B cell (primary cell): ENCODE measurements around the gene ZCCHC7. TPM values are rescaled to one million over a fixed set of nuclear protein-coding genes. Genes with fewer than 3 reads are reported as not detected.

ENCODE experiments used
- ATAC-seq: fragments of 200-7000 bp; cut with Tn5 transposase; one replicate; pipeline ENCODE4 v1.10.0; 2021; ENCODE audit warnings: low read depth, mild to moderate bottlenecking, moderate number of reproducible peaks, moderate library complexity
- CTCF ChIA-PET: fragments of 350-600 bp; sonication (Branson Sonifier 250); formaldehyde crosslinking; loops from one replicate; lab custom pipeline; 2021; ENCODE audit warnings: antibody characterized with exemption, inconsistent platforms; lab: Charles Lee
- POLR2A ChIA-PET: fragments of 350-600 bp; sonication (Branson Sonifier 250); formaldehyde crosslinking; loops from one replicate; lab custom pipeline; 2021; ENCODE audit warnings: antibody characterized with exemption; lab: Charles Lee
- DNase-seq: peaks from one replicate; pipeline ENCODE4 v3.0.0; 2013
- H2AFZ ChIP-seq: 2 replicates; pipeline ENCODE4 v1.6.1; 2012; ENCODE audit warnings: mild to moderate bottlenecking, low read depth, low read length; ENCODE audit not compliant: insufficient read depth, poor library complexity, severe bottlenecking
- H3K27ac ChIP-seq, 2 donors: 1 replicate in 1 of 2; 2 replicates in 1 of 2; pipeline ENCODE4 v1.5.1; 2012 to 2013; ENCODE audit warnings: low read length in 2 of 2, mild to moderate bottlenecking in 2 of 2, moderate library complexity in 1 of 2
- H3K27me3 ChIP-seq, 4 experiments: fragments of 200-600 bp in 1 of 4; sonication (generic) in 1 of 4; replicated peaks in 1 of 4; 1 replicate in 2 of 4; 2 replicates in 2 of 4; pipeline versions ENCODE4 v1.6.1 to v1.7.0; 2013 to 2016; ENCODE audit warnings: low read length in 3 of 4, mild to moderate bottlenecking in 2 of 4, mixed read lengths in 1 of 4, moderate library complexity in 1 of 4; ENCODE audit not compliant: insufficient read depth in 4 of 4, control insufficient read depth in 3 of 4; ENCODE audit errors: control extremely low read depth in 1 of 4
- H3K36me3 ChIP-seq, 2 experiments: replicated peaks in 1 of 2; 1 replicate in 1 of 2; 2 replicates in 1 of 2; pipeline versions ENCODE4 v1.6.1 to v1.7.1; 2013; ENCODE audit warnings: low read length in 1 of 2; ENCODE audit not compliant: insufficient read depth in 2 of 2, control insufficient read depth in 1 of 2; ENCODE audit errors: control extremely low read depth in 1 of 2, extremely low read depth in 1 of 2
- H3K4me1 ChIP-seq, 2 donors: fragments of 200-600 bp in 1 of 2; sonication (generic) in 1 of 2; 1 replicate in 1 of 2; 2 replicates in 1 of 2; pipeline versions ENCODE4 v1.5.1 to v1.6.1; 2013 to 2017; ENCODE audit warnings: low read length in 2 of 2; ENCODE audit not compliant: control insufficient read depth in 2 of 2, insufficient read depth in 2 of 2
- H3K4me2 ChIP-seq: replicated peaks from 2 replicates; pipeline ENCODE3; 2012; ENCODE audit warnings: mild to moderate bottlenecking, low read depth, low read length; ENCODE audit not compliant: poor library complexity, severe bottlenecking
- H3K4me3 ChIP-seq, 5 experiments: fragments of 200-600 bp in 1 of 5; sonication (generic) in 1 of 5; 1 replicate in 3 of 5; 2 replicates in 2 of 5; pipeline versions ENCODE4 v1.5.1 to v1.7.0; 2011 to 2016; ENCODE audit warnings: low read length in 4 of 5, mild to moderate bottlenecking in 4 of 5, low read depth in 2 of 5, control low read depth in 1 of 5, moderate library complexity in 1 of 5; ENCODE audit not compliant: insufficient read depth in 1 of 5; ENCODE audit errors: control extremely low read depth in 1 of 5, extremely low read depth in 1 of 5
- H3K79me2 ChIP-seq: fragments of 200-600 bp; sonication (generic); one replicate; pipeline ENCODE4 v1.6.0; 2016; ENCODE audit warnings: low read length; ENCODE audit not compliant: control insufficient read depth, insufficient read depth
- H3K9ac ChIP-seq: fragments of 200-600 bp; sonication (generic); 2 replicates; pipeline ENCODE4 v1.6.1; 2017; ENCODE audit warnings: mild to moderate bottlenecking, low read length, moderate library complexity
- H3K9me3 ChIP-seq, 3 donors: one replicate each; pipeline versions ENCODE4 v1.6.1 to v1.7.1; 2013; ENCODE audit warnings: low read length in 2 of 3; ENCODE audit not compliant: control insufficient read depth in 2 of 3, insufficient read depth in 1 of 3; ENCODE audit errors: control extremely low read depth in 1 of 3
- H4K20me1 ChIP-seq: 2 replicates; pipeline ENCODE4 v1.6.0; 2012; ENCODE audit warnings: mild to moderate bottlenecking, low read length; ENCODE audit not compliant: insufficient read depth, control insufficient read depth, poor library complexity, severe bottlenecking
- H3K27ac Mint-ChIP-seq: one replicate; pipeline ENCODE4 v1.8.0; 2021; ENCODE audit warnings: mixed read lengths
- H3K27me3 Mint-ChIP-seq: one replicate; pipeline ENCODE4 v1.8.0; 2021; ENCODE audit warnings: mixed read lengths
- H3K4me1 Mint-ChIP-seq: one replicate; pipeline ENCODE4 v1.8.0; 2021; ENCODE audit warnings: mixed read lengths
- H3K4me3 Mint-ChIP-seq: one replicate; pipeline ENCODE4 v1.8.0; 2021; ENCODE audit warnings: mixed read lengths
- H3K9me3 Mint-ChIP-seq: one replicate; pipeline ENCODE4 v1.8.0; 2022; ENCODE audit warnings: mixed read lengths; ENCODE audit not compliant: insufficient read depth
- EZH2 ChIP-seq: IDR thresholded peaks from 2 replicates; pipeline ENCODE4 v1.6.1; 2012; ENCODE audit warnings: borderline replicate concordance, low read depth, mild to moderate bottlenecking, moderate library complexity, low read length; ENCODE audit not compliant: insufficient read depth, poor library complexity, severe bottlenecking
- WGBS: methylation state at CpG from one replicate; pipeline ENCODE4 v1.1.5; 2013; ENCODE audit warnings: missing lambda C conversion rate; ENCODE audit not compliant: insufficient coverage; 5-methylcytosine and 5-hydroxymethylcytosine counted together
- intact Hi-C: fragments of 100-400 bp; cut with micrococcal nuclease; formaldehyde crosslinking; loops from one replicate; pipeline ENCODE4 v1.10.0; 2022
- polyA plus RNA-seq: library from polyadenylated mRNA; depleted of rRNA; stranded (reverse); fragments of >200 nt; gene quantifications from 2 replicates; pipeline ENCODE4 v1.2.3, GENCODE V29; 2012
- total RNA-seq, 2 donors: library from RNA; stranded (reverse); fragments of 120-200 nt in 1 of 2; gene quantifications; 1 replicate in 1 of 2; 2 replicates in 1 of 2; pipeline versions ENCODE4 v1.2.3 to v1.2.4, GENCODE V29; 2013 to 2022
- TF ChIP-seq, protein P1 (sequence below): fragments of 200-600 bp; IDR thresholded peaks from one replicate; pipeline ENCODE4 v1.8.0; 2022; ENCODE audit warnings: antibody characterized with exemption, mild to moderate bottlenecking

Gene ZCCHC7
- total and polyA plus RNA-seq, 2 donors (not counting 1 experiment from before 2014, with no cell fraction given): 56.3 to 83.5 TPM

DNA sequence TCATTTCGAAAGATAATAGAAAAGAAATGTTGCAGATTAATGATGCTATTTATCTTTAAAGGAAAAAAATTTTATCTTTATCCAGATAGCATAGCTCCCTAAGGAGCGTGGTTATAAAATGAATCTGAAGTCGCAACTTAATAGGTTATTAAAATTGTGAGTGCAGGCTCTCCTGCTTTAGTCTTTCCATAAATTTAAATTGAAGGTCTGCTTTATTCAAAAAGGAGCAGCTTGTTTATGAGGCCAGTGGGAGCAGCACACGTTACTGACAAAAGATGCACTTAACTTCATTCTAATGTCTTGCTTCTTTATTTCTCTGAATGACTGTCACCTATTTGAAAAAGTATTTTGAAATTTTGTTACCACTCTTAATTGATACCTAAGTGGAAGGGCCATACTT is 95.0 kb downstream of the ZCCHC7 start:
- intact Hi-C loops: no loop called here
- ChIA-PET POLR2A (interaction anchor here (1.6 kb wide), 1 partner anchor 95 kb away, joined by 4 read pairs; the partner anchor contains the start of gene ZCCHC7), CTCF (interaction anchor here (1.6 to 1.7 kb wide), 2 partner anchors 18 to 83 kb away, joined by 4 to 5 read pairs; no protein-coding TSS in a partner anchor)
- H3K27ac Mint-ChIP-seq: no peak overlapping the region
- Histone ChIP-seq H3K4me2 (no peak overlapping the region), H3K27me3 (no peaks in the 10 kb centered on the region), H3K9me3 (peaks cover 0 to 4% (median 0%) of the 10 kb centered on the region in 3 donors), H4K20me1 (no peaks in the 10 kb centered on the region), H3K79me2 (peaks cover 97% of the 10 kb centered on the region), H3K9ac (no peak overlapping the region), H2AFZ (no peak overlapping the region), H3K4me1 (peaks cover 18 to 48% of the 10 kb centered on the region in 2 donors), H3K4me3 (no peak overlapping the region), H3K36me3 (peaks cover 5 to 17% of the 10 kb centered on the region in 2 experiments), H3K27ac (no peak overlapping the region)
- no CpG with 5 or more reads among the region's 4 CpGs for WGBS
- H3K9me3 Mint-ChIP-seq: no peaks in the 10 kb centered on the region
- TF ChIP-seq EZH2: no peak
- TF ChIP-seq, protein P1, sequence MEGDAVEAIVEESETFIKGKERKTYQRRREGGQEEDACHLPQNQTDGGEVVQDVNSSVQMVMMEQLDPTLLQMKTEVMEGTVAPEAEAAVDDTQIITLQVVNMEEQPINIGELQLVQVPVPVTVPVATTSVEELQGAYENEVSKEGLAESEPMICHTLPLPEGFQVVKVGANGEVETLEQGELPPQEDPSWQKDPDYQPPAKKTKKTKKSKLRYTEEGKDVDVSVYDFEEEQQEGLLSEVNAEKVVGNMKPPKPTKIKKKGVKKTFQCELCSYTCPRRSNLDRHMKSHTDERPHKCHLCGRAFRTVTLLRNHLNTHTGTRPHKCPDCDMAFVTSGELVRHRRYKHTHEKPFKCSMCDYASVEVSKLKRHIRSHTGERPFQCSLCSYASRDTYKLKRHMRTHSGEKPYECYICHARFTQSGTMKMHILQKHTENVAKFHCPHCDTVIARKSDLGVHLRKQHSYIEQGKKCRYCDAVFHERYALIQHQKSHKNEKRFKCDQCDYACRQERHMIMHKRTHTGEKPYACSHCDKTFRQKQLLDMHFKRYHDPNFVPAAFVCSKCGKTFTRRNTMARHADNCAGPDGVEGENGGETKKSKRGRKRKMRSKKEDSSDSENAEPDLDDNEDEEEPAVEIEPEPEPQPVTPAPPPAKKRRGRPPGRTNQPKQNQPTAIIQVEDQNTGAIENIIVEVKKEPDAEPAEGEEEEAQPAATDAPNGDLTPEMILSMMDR: no peak
- H3K4me1 Mint-ChIP-seq: peaks cover 43% of the 10 kb centered on the region
- no peak overlapping the region for H3K4me3 Mint-ChIP-seq
- ATAC-seq (no peak), DNase-seq (no peak)
- no peaks in the 10 kb centered on the region for H3K27me3 Mint-ChIP-seq

DNA sequence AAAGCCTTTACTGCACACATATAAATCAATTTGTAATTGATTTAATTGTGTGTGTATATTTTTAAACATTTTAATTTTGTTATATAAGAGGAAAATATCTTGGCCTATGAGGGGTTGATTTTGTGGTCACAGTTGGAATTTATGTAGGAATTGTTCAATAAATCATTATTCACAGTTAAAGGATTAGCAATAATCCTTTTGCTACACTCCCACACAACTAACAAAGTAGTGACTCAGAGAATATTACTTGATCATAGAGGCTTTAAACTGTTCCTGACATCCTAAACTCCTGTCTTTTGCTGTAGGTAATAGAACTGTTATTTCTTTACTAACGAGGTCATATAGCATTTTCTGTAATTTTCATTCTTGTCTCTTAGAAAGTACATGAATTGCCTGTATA is 95.5 kb downstream of the ZCCHC7 start:
- Histone ChIP-seq H2AFZ (no peak overlapping the region), H3K36me3 (peaks cover 5 to 12% of the 10 kb centered on the region in 2 experiments), H3K79me2 (peaks cover 97% of the 10 kb centered on the region), H4K20me1 (no peaks in the 10 kb centered on the region), H3K4me3 (no peak overlapping the region), H3K4me2 (no peak overlapping the region), H3K4me1 (peaks cover 13 to 45% of the 10 kb centered on the region in 2 donors), H3K27ac (no peak overlapping the region), H3K9me3 (peaks cover 0 to 4% (median 0%) of the 10 kb centered on the region in 3 donors), H3K9ac (no peak overlapping the region), H3K27me3 (no peaks in the 10 kb centered on the region)
- WGBS: no CpG with 5 or more reads among the region's 1 CpG
- DNase-seq: no peak
- H3K27ac Mint-ChIP-seq: no peak overlapping the region
- POLR2A ChIA-PET: no interaction called here
- no peaks in the 10 kb centered on the region for H3K27me3 Mint-ChIP-seq
- CTCF ChIA-PET: no interaction called here
- TF ChIP-seq, protein P1: no peak
- TF ChIP-seq EZH2: no peak
- H3K4me3 Mint-ChIP-seq: no peak overlapping the region
- ATAC-seq: no peak
- peaks cover 42% of the 10 kb centered on the region for H3K4me1 Mint-ChIP-seq
- intact Hi-C loops: no loop called here
- H3K9me3 Mint-ChIP-seq: no peaks in the 10 kb centered on the region
